NT2/D1 (cell line): Measurements from ENCODE around the gene UNC45A.

Experiments used
- SUZ12 ChIP-seq: IDR thresholded peaks from 2 replicates; pipeline ENCODE4 v1.6.1; 2011; ENCODE audit not compliant: insufficient read length, insufficient read depth; ENCODE audit errors: extremely low read depth
- YY1 ChIP-seq: IDR thresholded peaks from 2 replicates; pipeline ENCODE4 v1.6.1; 2011; ENCODE audit not compliant: insufficient read length, insufficient read depth
- ZNF274 ChIP-seq: IDR thresholded peaks from 2 replicates; pipeline ENCODE4 v1.6.1; 2011; ENCODE audit warnings: mild to moderate bottlenecking, low read depth, low read length

DNA sequence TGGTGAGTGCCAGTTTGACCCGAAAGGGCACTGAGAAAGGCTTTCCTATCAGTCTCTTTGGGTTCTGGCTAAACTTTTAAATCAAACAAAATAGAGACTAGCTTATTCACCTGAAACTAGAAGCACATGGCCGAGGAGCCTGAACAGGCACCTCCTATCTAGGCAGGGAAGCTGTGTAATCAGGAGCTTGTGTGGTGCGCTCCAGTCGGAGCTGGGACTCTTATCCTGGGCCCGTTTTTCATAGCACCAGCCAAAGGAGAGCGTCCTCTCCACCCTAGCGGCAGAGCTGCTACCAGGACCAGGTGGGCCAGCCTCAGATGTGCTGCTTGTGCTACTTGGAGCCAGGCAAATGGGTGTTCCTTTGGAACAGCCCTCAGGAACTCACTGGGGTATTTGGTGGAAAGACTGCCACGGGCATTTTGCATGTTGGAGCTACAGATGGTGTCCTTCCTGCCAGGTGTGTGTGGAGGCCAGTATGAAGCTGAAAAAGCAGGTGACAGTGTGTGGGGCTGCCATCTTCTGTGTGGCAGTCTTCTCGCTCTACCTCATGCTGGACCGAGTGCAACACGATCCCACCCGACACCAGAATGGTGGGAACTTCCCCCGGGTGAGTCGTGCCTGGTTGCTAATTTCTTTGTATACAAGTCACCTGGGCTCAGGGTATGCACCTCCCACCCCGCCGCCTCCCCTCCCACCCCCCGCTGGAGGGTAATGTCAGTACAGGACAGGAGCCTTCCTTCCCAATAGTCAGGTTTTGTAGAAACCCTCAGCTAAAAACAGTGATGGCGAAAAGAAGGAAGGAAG is 31.1 kb upstream of the UNC45A start:
- TF ChIP-seq SUZ12: no peak
- no peak for TF ChIP-seq YY1
- no peak for TF ChIP-seq ZNF274
